ENCODE data around the gene KIAA1217. TPM values are rescaled to one million over a fixed set of nuclear protein-coding genes. Genes with fewer than 3 reads are reported as not detected.

KIAA1217 gene
- total and polyA plus RNA-seq, 2 of the 8 experiments (the other 6 are each of a cell fraction or from before 2014, with no cell fraction given): 4.5 to 15.6 TPM

- TF ChIP-seq CHD7 (IDR thresholded peaks at IDR 0.05; ENCODE audit: insufficient replicate concordance, low read length): no peak
- TF ChIP-seq EGR1 (IDR thresholded peaks at IDR 0.05; ENCODE audit: borderline replicate concordance, low read depth, low read length): no peak
- no peak for TF ChIP-seq EP300 (IDR thresholded peaks at IDR 0.05; ENCODE audit: borderline replicate concordance in 1 of 2, low read depth in 2 of 2, low read length in 2 of 2)
- TF ChIP-seq KDM1A (IDR thresholded peaks at IDR 0.05; ENCODE audit: borderline replicate concordance, low read length): no peak
Observed at GRCh38 chr10:24228642-24229041, 19.7 kb downstream of the KIAA1217 start (continued).

Data from H1 (cell line).